MM.1S (cell line): Measurements from ENCODE around the gene ITGA6.

Experiments used
- CTCF ChIP-seq: fragments of 300-600 bp; sonication (generic); IDR thresholded peaks from 2 replicates; pipeline ENCODE4 v1.5.1; 2016; ENCODE audit warnings: antibody characterized with exemption, low read length, mixed read lengths
- EZH2 ChIP-seq: fragments of 300-600 bp; sonication (generic); optimal IDR thresholded peaks from 2 replicates; pipeline ENCODE3; 2017; ENCODE audit warnings: low read depth, mild to moderate bottlenecking, antibody characterized with exemption, low read length, mixed read lengths

- TF ChIP-seq CTCF (no peak), EZH2 (no peak)
These were observed 46.7 kb upstream of the ITGA6 start for GRCh38 chr2:172380436-172381274.
